OCI-LY3 (cell line): ENCODE data around the gene PNCK.
"Not testable (repeated sequence)": the region's sequence is repeated elsewhere in the genome, so short reads cannot be mapped to it uniquely, and the experiment has no call there.

Experiments
- H2AFZ ChIP-seq: fragments of 200-600, 300-600 bp; shearing (Covaris generic); 2 replicates; pipeline ENCODE4 v1.6.0; 2014; ENCODE audit warnings: antibody characterized with exemption, low read depth, low read length
- H3K27ac ChIP-seq: fragments of 200-600, 300-600 bp; sonication (generic); 2 replicates; pipeline ENCODE4 v1.5.1; 2014; ENCODE audit warnings: mild to moderate bottlenecking, low read length, moderate library complexity, mixed read lengths
- H3K27me3 ChIP-seq: fragments of 200-600, 300-600 bp; sonication (generic); 2 replicates; pipeline ENCODE4 v1.6.1; 2014; ENCODE audit warnings: low read depth, low read length, mixed read lengths
- H3K36me3 ChIP-seq: fragments of 200-600, 300-600 bp; sonication (generic); replicated peaks from 2 replicates; pipeline ENCODE3; 2014; ENCODE audit warnings: low read depth, low read length, mixed read lengths
- H3K4me1 ChIP-seq: fragments of 300-600, 200-600 bp; sonication (generic); 2 replicates; pipeline ENCODE4 v1.6.1; 2014; ENCODE audit warnings: low read length, mixed read lengths
- H3K4me2 ChIP-seq: fragments of 200-600, 300-600 bp; sonication (generic); 2 replicates; pipeline ENCODE4 v1.6.1; 2014; ENCODE audit warnings: low read length, mixed read lengths
- H3K4me3 ChIP-seq: fragments of 300-600, 200-600 bp; sonication (generic); 2 replicates; pipeline ENCODE4 v1.5.1; 2014; ENCODE audit warnings: antibody characterized with exemption, mild to moderate bottlenecking, low read length, moderate library complexity
- H3K79me2 ChIP-seq: fragments of 300-600, 200-600 bp; shearing (Covaris generic); 2 replicates; pipeline ENCODE4 v1.6.1; 2014; ENCODE audit warnings: mild to moderate bottlenecking, low read length, mixed read lengths
- H3K9ac ChIP-seq: fragments of 300-600, 200-600 bp; shearing (Covaris generic); 2 replicates; pipeline ENCODE4 v1.6.0; 2014; ENCODE audit warnings: mild to moderate bottlenecking, low read length, moderate library complexity
- H3K9me3 ChIP-seq: fragments of 200-600, 300-600 bp; shearing (Covaris generic); 2 replicates; pipeline ENCODE4 v1.6.1; 2014; ENCODE audit warnings: low read length, mixed read lengths; ENCODE audit not compliant: insufficient read depth
- H4K20me1 ChIP-seq: fragments of 200-600, 300-600 bp; sonication (generic); 2 replicates; pipeline ENCODE4 v1.6.1; 2016; ENCODE audit warnings: low read length, mixed read lengths; ENCODE audit not compliant: insufficient read depth
- EZH2phosphoT487 ChIP-seq: fragments of 200-600 bp; shearing (Covaris generic); IDR thresholded peaks from 2 replicates; pipeline ENCODE4 v1.6.1; 2018; ENCODE audit warnings: antibody characterized with exemption, mixed run types, low read depth
- TF ChIP-seq, protein P1 (sequence below): fragments of 200-600, 300-600 bp; sonication (generic); IDR thresholded peaks from 2 replicates; pipeline ENCODE4 v1.5.1; 2014; ENCODE audit warnings: antibody characterized with exemption, low read length, low read depth

Gene PNCK

GRCh38 chrX:153684467-153685155, 11.0 kb upstream of the PNCK start:
- Histone ChIP-seq H3K4me2 (no peak overlapping the region), H3K79me2 (no peaks in the 10 kb centered on the region), H4K20me1 (no peaks in the 10 kb centered on the region), H3K9ac (no peak overlapping the region), H3K36me3 (no peaks in the 10 kb centered on the region), H2AFZ (no peak overlapping the region), H3K4me1 (no peaks in the 10 kb centered on the region), H3K9me3 (no peaks in the 10 kb centered on the region), H3K4me3 (no peak overlapping the region), H3K27me3 (no peaks in the 10 kb centered on the region), H3K27ac (no peak overlapping the region)
- TF ChIP-seq EZH2phosphoT487 = no peak
- TF ChIP-seq, protein P1, sequence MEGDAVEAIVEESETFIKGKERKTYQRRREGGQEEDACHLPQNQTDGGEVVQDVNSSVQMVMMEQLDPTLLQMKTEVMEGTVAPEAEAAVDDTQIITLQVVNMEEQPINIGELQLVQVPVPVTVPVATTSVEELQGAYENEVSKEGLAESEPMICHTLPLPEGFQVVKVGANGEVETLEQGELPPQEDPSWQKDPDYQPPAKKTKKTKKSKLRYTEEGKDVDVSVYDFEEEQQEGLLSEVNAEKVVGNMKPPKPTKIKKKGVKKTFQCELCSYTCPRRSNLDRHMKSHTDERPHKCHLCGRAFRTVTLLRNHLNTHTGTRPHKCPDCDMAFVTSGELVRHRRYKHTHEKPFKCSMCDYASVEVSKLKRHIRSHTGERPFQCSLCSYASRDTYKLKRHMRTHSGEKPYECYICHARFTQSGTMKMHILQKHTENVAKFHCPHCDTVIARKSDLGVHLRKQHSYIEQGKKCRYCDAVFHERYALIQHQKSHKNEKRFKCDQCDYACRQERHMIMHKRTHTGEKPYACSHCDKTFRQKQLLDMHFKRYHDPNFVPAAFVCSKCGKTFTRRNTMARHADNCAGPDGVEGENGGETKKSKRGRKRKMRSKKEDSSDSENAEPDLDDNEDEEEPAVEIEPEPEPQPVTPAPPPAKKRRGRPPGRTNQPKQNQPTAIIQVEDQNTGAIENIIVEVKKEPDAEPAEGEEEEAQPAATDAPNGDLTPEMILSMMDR = no peak

DNA sequence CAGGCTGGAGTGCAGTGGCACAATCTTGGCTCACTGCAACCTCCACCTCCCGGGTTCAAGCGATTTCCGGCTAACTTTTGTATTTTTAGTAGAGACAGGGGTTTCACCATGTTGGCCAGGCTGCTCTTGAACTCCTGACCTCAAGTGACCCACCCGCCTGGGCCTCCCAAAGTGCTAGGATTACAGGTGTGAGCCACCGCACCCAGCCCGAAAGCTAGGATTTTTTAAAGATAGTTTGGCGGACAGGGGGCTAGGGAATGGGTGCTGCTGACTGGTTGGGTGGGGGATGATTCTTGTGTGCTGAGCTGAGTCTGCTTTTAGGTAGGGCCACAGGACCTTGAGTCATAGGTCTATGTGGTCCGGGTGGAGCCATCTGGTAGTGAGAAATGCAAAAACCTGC, 9.9 kb upstream of the PNCK start:
- not testable (repeated sequence) for H3K9me3 ChIP-seq, H3K27ac ChIP-seq

DNA sequence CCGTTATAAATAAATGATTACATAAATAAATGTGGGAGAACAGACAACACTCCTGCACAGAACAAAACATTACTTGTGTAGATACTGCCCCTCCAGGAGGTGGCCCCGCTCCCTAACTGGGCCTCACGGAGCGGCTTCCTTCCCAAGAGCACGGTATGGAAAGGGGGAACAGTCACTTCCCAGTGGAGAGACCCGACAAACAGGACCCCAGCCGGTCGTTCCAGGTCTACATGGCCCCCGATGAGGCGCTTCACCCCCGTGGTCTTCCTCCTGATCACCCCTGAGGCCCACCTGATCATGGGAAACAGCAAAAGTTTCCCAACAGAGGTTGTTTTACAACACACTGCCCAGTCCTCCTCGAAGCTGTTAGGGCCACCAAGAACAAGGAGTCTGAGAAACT, 7.6 kb upstream of the PNCK start:
- TF ChIP-seq EZH2phosphoT487 = no peak
- TF ChIP-seq, protein P1 = no peak
- no peak overlapping the region for H3K4me3 ChIP-seq
- H2AFZ ChIP-seq = no peak overlapping the region
- H3K79me2 ChIP-seq = no peaks in the 10 kb centered on the region
- H3K27ac ChIP-seq = no peak overlapping the region
- H3K9me3 ChIP-seq = no peaks in the 10 kb centered on the region
- no peaks in the 10 kb centered on the region for H4K20me1 ChIP-seq
- H3K4me2 ChIP-seq = no peak overlapping the region
- H3K9ac ChIP-seq = no peak overlapping the region
- H3K27me3 ChIP-seq = no peaks in the 10 kb centered on the region
- no peaks in the 10 kb centered on the region for H3K36me3 ChIP-seq
- H3K4me1 ChIP-seq = no peaks in the 10 kb centered on the region

More for the DNA sequence above, 9.9 kb upstream of the PNCK start:
- not testable (repeated sequence) for H2AFZ ChIP-seq, H4K20me1 ChIP-seq, H3K4me1 ChIP-seq, H3K27me3 ChIP-seq, H3K4me2 ChIP-seq, H3K79me2 ChIP-seq, H3K36me3 ChIP-seq, H3K9ac ChIP-seq, H3K4me3 ChIP-seq

- H3K4me3 ChIP-seq = no peak overlapping the region
- no peaks in the 10 kb centered on the region for H3K9me3 ChIP-seq
- no peaks in the 10 kb centered on the region for H4K20me1 ChIP-seq
- no peak overlapping the region for H2AFZ ChIP-seq
- no peak overlapping the region for H3K4me2 ChIP-seq
- H3K27me3 ChIP-seq = no peaks in the 10 kb centered on the region
- H3K36me3 ChIP-seq = no peaks in the 10 kb centered on the region
- H3K79me2 ChIP-seq = no peaks in the 10 kb centered on the region
- H3K27ac ChIP-seq = no peak overlapping the region
- TF ChIP-seq, protein P1 = no peak
- TF ChIP-seq EZH2phosphoT487 = no peak
- H3K4me1 ChIP-seq = no peaks in the 10 kb centered on the region; the same call in 1 of the 2 replicates
- no peak overlapping the region for H3K9ac ChIP-seq
Observed at GRCh38 chrX:153674219-153674851, 722 bp upstream of the PNCK start.
